Putamen (tissue), 1 donor: ENCODE results near the gene GMPR2.
"Not testable (repeated sequence)": the region's sequence is repeated elsewhere in the genome, so short reads cannot be mapped to it uniquely, and the experiment has no call there.

ENCODE experiments used
- DNase-seq: peaks from one replicate; pipeline ENCODE4 v3.0.0-alpha.2; 2016; ENCODE audit warnings: low spot score

GMPR2 gene

GRCh38 chr14:24202538-24202937 lies 30.2 kb upstream of the GMPR2 start:
- DNase-seq = not testable (repeated sequence)

GRCh38 chr14:24203249-24203886 lies 29.4 kb upstream of the GMPR2 start:
- DNase-seq = not testable (repeated sequence)

- no peak for DNase-seq
These were observed 28.3 kb upstream of the GMPR2 start for GRCh38 chr14:24204163-24205146.

GRCh38 chr14:24206260-24207103 lies 26.2 kb upstream of the GMPR2 start:
- no peak for DNase-seq

GRCh38 chr14:24207104-24207551 lies 25.6 kb upstream of the GMPR2 start:
- DNase-seq = no peak

- no peak for DNase-seq
These were observed 25.1 kb upstream of the GMPR2 start for GRCh38 chr14:24207625-24208024.

- DNase-seq = no peak
These were observed 21.4 kb upstream of the GMPR2 start for GRCh38 chr14:24211311-24211710.

- peak; percentile 92 for DNase-seq
These were observed 19.5 kb upstream of the GMPR2 start, which contains the start of gene CHMP4A for GRCh38 chr14:24212924-24213865. TSS of gene CHMP4A (minus strand) at chr14:24213488. CDS start at chr14:24213439, 49 bp downstream.

GRCh38 chr14:24213866-24214662 lies 18.7 kb upstream of the GMPR2 start:
- no peak for DNase-seq

- peak; percentile 90 for DNase-seq
These were observed 17.0 kb upstream of the GMPR2 start, which contains the start of gene MDP1 for GRCh38 chr14:24215495-24216344. TSS of gene MDP1 (minus strand) at chr14:24216066. CDS start at chr14:24215955, 111 bp downstream.

- no peak for DNase-seq
These were observed 16.4 kb upstream of the GMPR2 start for GRCh38 chr14:24216345-24216699.

- not testable (repeated sequence) for DNase-seq
These were observed 15.9 kb upstream of the GMPR2 start for GRCh38 chr14:24216876-24217275.

GRCh38 chr14:24219080-24219479 lies 13.6 kb upstream of the GMPR2 start:
- no peak for DNase-seq

- DNase-seq = no peak
These were observed 13.2 kb upstream of the GMPR2 start for GRCh38 chr14:24219521-24219920.

GRCh38 chr14:24222987-24223386 lies 9.7 kb upstream of the GMPR2 start:
- not testable (repeated sequence) for DNase-seq

- DNase-seq = no peak
These were observed 8.1 kb upstream of the GMPR2 start for GRCh38 chr14:24224618-24225071.

GRCh38 chr14:24226473-24226872 lies 6.3 kb upstream of the GMPR2 start:
- DNase-seq = no peak

- no peak for DNase-seq
These were observed 3.8 kb upstream of the GMPR2 start for GRCh38 chr14:24228902-24229301.
